ENCODE results near the gene TENM3. TPM values are rescaled to one million over a fixed set of nuclear protein-coding genes. Genes with fewer than 3 reads are reported as not detected.

TENM3 gene
- total RNA-seq, 1 donor from 2014 or later, result 106 TPM

DNA sequence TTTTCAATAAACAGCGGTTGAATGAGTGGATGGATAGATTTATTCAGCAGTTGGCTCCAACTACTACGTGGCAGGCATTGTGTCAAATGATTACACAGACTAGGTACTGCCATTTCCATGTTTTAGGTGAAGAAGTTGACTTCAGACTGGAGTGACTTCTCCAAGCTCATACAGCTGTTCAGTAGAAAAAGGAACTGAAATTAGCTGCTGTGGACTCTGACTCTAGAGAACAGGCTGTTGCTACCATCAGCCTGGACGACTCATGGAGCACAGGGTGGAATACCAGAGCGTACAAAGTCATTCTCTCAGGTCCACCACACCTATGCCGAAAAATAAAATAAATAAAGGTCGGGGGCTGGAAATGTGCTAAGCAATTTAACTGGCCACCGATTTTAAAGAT, 45.3 kb downstream of the TENM3 start:
- peaks cover 3% of the 10 kb centered on the region for H3K9me3 Mint-ChIP-seq
- no peak overlapping the region for H3K27ac Mint-ChIP-seq
- TF ChIP-seq, protein P1, sequence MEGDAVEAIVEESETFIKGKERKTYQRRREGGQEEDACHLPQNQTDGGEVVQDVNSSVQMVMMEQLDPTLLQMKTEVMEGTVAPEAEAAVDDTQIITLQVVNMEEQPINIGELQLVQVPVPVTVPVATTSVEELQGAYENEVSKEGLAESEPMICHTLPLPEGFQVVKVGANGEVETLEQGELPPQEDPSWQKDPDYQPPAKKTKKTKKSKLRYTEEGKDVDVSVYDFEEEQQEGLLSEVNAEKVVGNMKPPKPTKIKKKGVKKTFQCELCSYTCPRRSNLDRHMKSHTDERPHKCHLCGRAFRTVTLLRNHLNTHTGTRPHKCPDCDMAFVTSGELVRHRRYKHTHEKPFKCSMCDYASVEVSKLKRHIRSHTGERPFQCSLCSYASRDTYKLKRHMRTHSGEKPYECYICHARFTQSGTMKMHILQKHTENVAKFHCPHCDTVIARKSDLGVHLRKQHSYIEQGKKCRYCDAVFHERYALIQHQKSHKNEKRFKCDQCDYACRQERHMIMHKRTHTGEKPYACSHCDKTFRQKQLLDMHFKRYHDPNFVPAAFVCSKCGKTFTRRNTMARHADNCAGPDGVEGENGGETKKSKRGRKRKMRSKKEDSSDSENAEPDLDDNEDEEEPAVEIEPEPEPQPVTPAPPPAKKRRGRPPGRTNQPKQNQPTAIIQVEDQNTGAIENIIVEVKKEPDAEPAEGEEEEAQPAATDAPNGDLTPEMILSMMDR (IDR thresholded peaks at IDR 0.05; ENCODE audit: unreplicated experiment), result no peak
- H3K4me1 Mint-ChIP-seq, result no peaks in the 10 kb centered on the region
- H3K36me3 Mint-ChIP-seq, result peaks cover 1% of the 10 kb centered on the region
- DNase-seq (ENCODE audit: low spot score in 2 of 2, unreplicated experiment in 2 of 2), result no peak
- no peak overlapping the region for H3K4me3 Mint-ChIP-seq
- peaks cover 1% of the 10 kb centered on the region for H3K27me3 Mint-ChIP-seq (ENCODE audit: low read depth)

- no peak for DNase-seq (ENCODE audit: low spot score in 2 of 2, unreplicated experiment in 2 of 2)
- peaks cover 1% of the 10 kb centered on the region for H3K36me3 Mint-ChIP-seq
- no peak overlapping the region for H3K27ac Mint-ChIP-seq
- H3K27me3 Mint-ChIP-seq (ENCODE audit: low read depth), result peaks cover 1% of the 10 kb centered on the region
- TF ChIP-seq, protein P1 (IDR thresholded peaks at IDR 0.05; ENCODE audit: unreplicated experiment), result no peak
- no peak overlapping the region for H3K4me3 Mint-ChIP-seq
- no peaks in the 10 kb centered on the region for H3K4me1 Mint-ChIP-seq
- peaks cover 3% of the 10 kb centered on the region for H3K9me3 Mint-ChIP-seq
These were observed 46.6 kb downstream of the TENM3 start for GRCh38 chr4:182289809-182290208.

GRCh38 chr4:182291175-182291574, 48.0 kb downstream of the TENM3 start:
- H3K36me3 Mint-ChIP-seq, result peaks cover 1% of the 10 kb centered on the region
- no peaks in the 10 kb centered on the region for H3K4me1 Mint-ChIP-seq
- TF ChIP-seq, protein P1 (IDR thresholded peaks at IDR 0.05; ENCODE audit: unreplicated experiment), result no peak
- H3K4me3 Mint-ChIP-seq, result no peak overlapping the region
- H3K27ac Mint-ChIP-seq, result no peak overlapping the region
- DNase-seq (ENCODE audit: low spot score in 2 of 2, unreplicated experiment in 2 of 2), result no peak
- peaks cover 3% of the 10 kb centered on the region for H3K9me3 Mint-ChIP-seq
- H3K27me3 Mint-ChIP-seq (ENCODE audit: low read depth), result peaks cover 1% of the 10 kb centered on the region

DNA sequence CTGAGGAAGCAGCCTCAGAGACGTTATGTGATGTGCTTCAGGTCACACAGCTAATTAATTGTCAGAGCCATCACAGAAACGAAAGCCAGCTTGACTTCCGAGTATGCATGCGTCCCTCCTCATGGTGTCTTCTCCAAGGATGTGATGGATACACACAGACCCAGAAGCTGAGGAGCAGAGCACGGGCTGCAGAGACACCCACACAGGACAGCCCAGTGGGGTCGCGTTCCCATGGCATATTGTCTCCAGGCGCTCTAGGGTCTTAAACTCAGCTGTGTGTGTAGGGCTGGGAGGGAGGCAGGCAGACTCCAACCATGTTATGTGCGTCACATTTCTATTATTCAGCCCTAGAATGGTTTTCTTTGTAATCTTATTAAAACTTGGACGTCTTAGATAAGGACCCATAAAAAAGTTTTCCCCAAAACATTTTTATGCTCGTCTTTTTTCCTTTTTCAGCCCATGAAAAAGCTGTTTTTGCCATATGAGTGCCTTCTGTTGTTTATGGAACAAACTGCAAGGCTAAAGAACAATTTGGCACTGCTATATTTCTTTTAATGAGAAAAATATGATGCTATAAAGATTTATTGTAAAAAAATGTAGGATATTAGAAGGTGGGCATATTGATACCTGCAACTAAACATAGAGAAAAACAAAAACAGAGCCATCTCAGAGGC, 48.5 kb downstream of the TENM3 start:
- Mint-ChIP-seq H3K4me3 (no peak overlapping the region), H3K36me3 (peaks cover 1% of the 10 kb centered on the region), H3K27ac (no peak overlapping the region), H3K4me1 (no peaks in the 10 kb centered on the region), H3K9me3 (peaks cover 3% of the 10 kb centered on the region), H3K27me3 (ENCODE audit: low read depth) (no peaks in the 10 kb centered on the region)
- TF ChIP-seq, protein P1 (IDR thresholded peaks at IDR 0.05; ENCODE audit: unreplicated experiment), result no peak
- DNase-seq (ENCODE audit: low spot score in 2 of 2, unreplicated experiment in 2 of 2), result no peak

DNA sequence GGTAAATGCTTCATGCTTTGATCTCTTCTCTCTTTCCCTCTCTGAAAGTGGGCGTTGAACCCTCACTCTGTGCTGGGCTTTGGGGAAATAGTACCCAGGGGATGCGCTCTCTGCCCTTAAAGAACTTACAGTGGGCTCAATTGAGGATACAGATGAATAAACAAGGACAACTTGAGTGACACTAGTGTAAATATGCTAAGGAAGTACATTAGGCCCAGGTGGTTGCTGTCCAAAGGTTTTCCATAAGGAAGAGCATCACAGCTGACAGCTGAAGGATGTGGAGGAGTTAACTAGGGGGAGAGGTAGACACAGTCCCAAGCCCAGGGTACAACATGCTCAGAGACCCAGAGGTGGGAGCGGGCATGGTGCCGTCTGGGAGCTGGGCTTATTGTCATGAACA, 49.4 kb downstream of the TENM3 start:
- H3K4me1 Mint-ChIP-seq, result peaks cover 3% of the 10 kb centered on the region
- H3K27ac Mint-ChIP-seq, result no peak overlapping the region
- no peaks in the 10 kb centered on the region for H3K27me3 Mint-ChIP-seq (ENCODE audit: low read depth)
- H3K36me3 Mint-ChIP-seq, result peaks cover 1% of the 10 kb centered on the region
- H3K4me3 Mint-ChIP-seq, result no peak overlapping the region
- H3K9me3 Mint-ChIP-seq, result peaks cover 3% of the 10 kb centered on the region
- no peak for DNase-seq (ENCODE audit: low spot score in 2 of 2, unreplicated experiment in 2 of 2)
- TF ChIP-seq, protein P1 (IDR thresholded peaks at IDR 0.05; ENCODE audit: unreplicated experiment), result no peak

All from mesothelial cell of epicardium (in vitro differentiated cells).